ENCODE data around the gene CCDC88B.

The CCDC88B gene

DNA sequence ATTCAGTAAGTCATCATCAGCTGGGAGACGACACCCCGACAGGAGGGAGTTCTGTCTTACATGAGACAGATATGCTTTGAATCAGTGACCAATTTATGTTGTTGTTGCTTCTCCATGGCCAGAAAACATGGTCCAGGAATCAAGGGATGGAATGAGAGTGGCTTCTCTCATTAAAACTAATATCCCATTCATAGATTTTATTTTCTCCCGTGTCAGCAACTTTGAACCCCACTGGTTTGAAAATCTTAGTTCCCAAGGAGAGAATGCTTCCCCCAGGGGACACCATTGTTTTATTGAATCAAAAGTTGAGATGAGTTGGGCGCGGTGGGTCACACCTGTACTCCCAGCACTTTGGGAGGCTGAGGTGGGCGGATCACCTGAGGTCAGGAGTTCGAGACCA, 61.8 kb downstream of the CCDC88B start:
- Histone ChIP-seq H3K4me3 (ENCODE audit: low read length, poor library complexity, severe bottlenecking) (no peak overlapping the region), H3K4me1 (ENCODE audit: insufficient read depth, low read length, poor library complexity, severe bottlenecking) (no peaks in the 10 kb centered on the region), H3K9ac (ENCODE audit: low read depth, low read length, poor library complexity, severe bottlenecking) (no peak overlapping the region)

DNA sequence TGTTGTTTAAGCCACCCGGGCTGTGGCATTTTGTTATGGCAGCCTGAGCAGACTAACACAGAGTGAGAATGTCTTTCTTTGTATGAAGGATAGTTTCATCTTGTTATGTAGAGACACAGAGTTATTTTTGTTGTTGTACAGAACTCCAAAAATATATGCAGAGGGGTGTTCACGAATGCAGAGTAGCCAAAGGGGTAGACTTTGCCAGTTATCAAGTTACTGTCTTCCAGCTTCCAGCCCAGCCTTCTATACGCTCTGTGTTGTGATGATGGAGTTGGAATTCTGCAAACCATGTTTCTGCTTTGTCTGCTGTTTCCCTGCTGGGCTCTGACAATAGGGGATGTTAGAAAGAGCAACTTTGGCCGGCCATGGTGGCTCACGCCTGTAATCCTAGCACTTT, 63.1 kb downstream of the CCDC88B start:
- H4K20me1 ChIP-seq (ENCODE audit: insufficient read depth, low read length, poor library complexity, severe bottlenecking): no peaks in the 10 kb centered on the region
- no peaks in the 10 kb centered on the region for H3K79me2 ChIP-seq (ENCODE audit: insufficient read depth, low read length)
- no peaks in the 10 kb centered on the region for H3K27me3 ChIP-seq (ENCODE audit: insufficient read depth, low read length, poor library complexity, severe bottlenecking)
- TF ChIP-seq, protein P1, sequence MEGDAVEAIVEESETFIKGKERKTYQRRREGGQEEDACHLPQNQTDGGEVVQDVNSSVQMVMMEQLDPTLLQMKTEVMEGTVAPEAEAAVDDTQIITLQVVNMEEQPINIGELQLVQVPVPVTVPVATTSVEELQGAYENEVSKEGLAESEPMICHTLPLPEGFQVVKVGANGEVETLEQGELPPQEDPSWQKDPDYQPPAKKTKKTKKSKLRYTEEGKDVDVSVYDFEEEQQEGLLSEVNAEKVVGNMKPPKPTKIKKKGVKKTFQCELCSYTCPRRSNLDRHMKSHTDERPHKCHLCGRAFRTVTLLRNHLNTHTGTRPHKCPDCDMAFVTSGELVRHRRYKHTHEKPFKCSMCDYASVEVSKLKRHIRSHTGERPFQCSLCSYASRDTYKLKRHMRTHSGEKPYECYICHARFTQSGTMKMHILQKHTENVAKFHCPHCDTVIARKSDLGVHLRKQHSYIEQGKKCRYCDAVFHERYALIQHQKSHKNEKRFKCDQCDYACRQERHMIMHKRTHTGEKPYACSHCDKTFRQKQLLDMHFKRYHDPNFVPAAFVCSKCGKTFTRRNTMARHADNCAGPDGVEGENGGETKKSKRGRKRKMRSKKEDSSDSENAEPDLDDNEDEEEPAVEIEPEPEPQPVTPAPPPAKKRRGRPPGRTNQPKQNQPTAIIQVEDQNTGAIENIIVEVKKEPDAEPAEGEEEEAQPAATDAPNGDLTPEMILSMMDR (conservative IDR thresholded peaks at IDR 0.05; ENCODE audit: low read length): no peak
- no peak for TF ChIP-seq EZH2phosphoT487 (IDR thresholded peaks at IDR 0.05; ENCODE audit: borderline replicate concordance)
- H2AFZ ChIP-seq (ENCODE audit: low read length): no peak overlapping the region
- H3K4me1 ChIP-seq (ENCODE audit: insufficient read depth, low read length, poor library complexity, severe bottlenecking): no peaks in the 10 kb centered on the region
- no peaks in the 10 kb centered on the region for H3K9me3 ChIP-seq (ENCODE audit: insufficient read depth, low read depth, low read length)
- H3K9ac ChIP-seq (ENCODE audit: low read depth, low read length, poor library complexity, severe bottlenecking): no peak overlapping the region
- H3K9me2 ChIP-seq (replicated peaks; ENCODE audit: low read depth, low read length): no peaks in the 10 kb centered on the region
- H3K4me2 ChIP-seq (ENCODE audit: low read depth, low read length, poor library complexity, severe bottlenecking): no peak overlapping the region
- H3K36me3 ChIP-seq (ENCODE audit: insufficient read depth, low read length): no peaks in the 10 kb centered on the region
- no peaks in the 10 kb centered on the region for H3F3A ChIP-seq (ENCODE audit: low read depth)
- H3K4me3 ChIP-seq (ENCODE audit: low read length, poor library complexity, severe bottlenecking): no peak overlapping the region

More for the DNA sequence above, 61.8 kb downstream of the CCDC88B start:
- Histone ChIP-seq H3K4me2 (ENCODE audit: low read depth, low read length, poor library complexity, severe bottlenecking) (no peak overlapping the region), H2AFZ (ENCODE audit: low read length) (no peak overlapping the region), H4K20me1 (ENCODE audit: insufficient read depth, low read length, poor library complexity, severe bottlenecking) (no peaks in the 10 kb centered on the region), H3K9me2 (replicated peaks; ENCODE audit: low read depth, low read length) (no peaks in the 10 kb centered on the region), H3K79me2 (ENCODE audit: insufficient read depth, low read length) (no peaks in the 10 kb centered on the region), H3K36me3 (ENCODE audit: insufficient read depth, low read length) (no peaks in the 10 kb centered on the region), H3F3A (ENCODE audit: low read depth) (no peaks in the 10 kb centered on the region), H3K9me3 (ENCODE audit: insufficient read depth, low read depth, low read length) (no peaks in the 10 kb centered on the region), H3K27me3 (ENCODE audit: insufficient read depth, low read length, poor library complexity, severe bottlenecking) (no peaks in the 10 kb centered on the region)
- TF ChIP-seq, protein P1 (conservative IDR thresholded peaks at IDR 0.05; ENCODE audit: low read length): no peak
- no peak for TF ChIP-seq EZH2phosphoT487 (IDR thresholded peaks at IDR 0.05; ENCODE audit: borderline replicate concordance)

DNA sequence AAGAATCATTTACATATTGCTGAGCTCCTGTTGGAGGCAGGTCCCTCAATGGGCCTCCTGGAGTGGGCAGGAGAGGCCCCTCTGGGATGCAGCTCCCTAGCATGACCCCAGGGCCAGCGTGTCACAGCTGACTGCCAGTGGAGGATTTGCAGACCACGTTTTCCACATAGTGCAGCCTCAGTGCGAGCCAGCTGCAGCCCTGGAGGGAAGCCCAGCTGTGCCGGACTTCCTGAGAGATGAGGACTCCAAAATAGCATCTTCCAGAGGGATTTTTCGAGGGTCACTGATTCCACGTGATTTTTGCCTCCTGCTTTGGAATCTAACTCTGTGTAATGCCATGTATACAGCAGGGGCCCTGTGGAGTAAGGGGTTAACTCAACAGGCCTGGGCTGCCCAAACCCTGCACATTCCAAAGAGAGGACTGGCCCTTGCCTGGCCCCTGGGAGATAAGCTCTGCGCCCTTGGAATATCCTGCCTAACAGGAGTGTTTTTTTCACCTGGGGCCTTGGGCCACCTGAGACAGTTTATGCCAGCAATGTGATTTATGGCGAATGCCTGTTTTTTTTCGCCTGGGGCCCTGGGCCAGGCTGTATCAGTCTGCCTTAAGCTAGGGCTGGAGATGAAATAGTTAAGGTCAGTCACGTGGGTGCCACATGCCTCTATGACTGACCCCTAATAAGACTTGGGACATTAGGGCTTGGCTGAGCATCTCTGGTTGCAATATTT, 66.4 kb downstream of the CCDC88B start:
- H3F3A ChIP-seq (ENCODE audit: low read depth): no peaks in the 10 kb centered on the region
- H3K79me2 ChIP-seq (ENCODE audit: insufficient read depth, low read length): no peaks in the 10 kb centered on the region
- H3K9ac ChIP-seq (ENCODE audit: low read depth, low read length, poor library complexity, severe bottlenecking): no peak overlapping the region
- H3K36me3 ChIP-seq (ENCODE audit: insufficient read depth, low read length): no peaks in the 10 kb centered on the region
- no peaks in the 10 kb centered on the region for H3K27me3 ChIP-seq (ENCODE audit: insufficient read depth, low read length, poor library complexity, severe bottlenecking)
- H3K4me1 ChIP-seq (ENCODE audit: insufficient read depth, low read length, poor library complexity, severe bottlenecking): no peaks in the 10 kb centered on the region
- H3K9me3 ChIP-seq (ENCODE audit: insufficient read depth, low read depth, low read length): no peaks in the 10 kb centered on the region
- H4K20me1 ChIP-seq (ENCODE audit: insufficient read depth, low read length, poor library complexity, severe bottlenecking): no peaks in the 10 kb centered on the region
- H3K4me2 ChIP-seq (ENCODE audit: low read depth, low read length, poor library complexity, severe bottlenecking): no peak overlapping the region
- no peak for TF ChIP-seq EZH2phosphoT487 (IDR thresholded peaks at IDR 0.05; ENCODE audit: borderline replicate concordance)
- TF ChIP-seq, protein P1 (conservative IDR thresholded peaks at IDR 0.05; ENCODE audit: low read length): no peak
- no peaks in the 10 kb centered on the region for H3K9me2 ChIP-seq (replicated peaks; ENCODE audit: low read depth, low read length)
- H3K4me3 ChIP-seq (ENCODE audit: low read length, poor library complexity, severe bottlenecking): no peak overlapping the region
- H2AFZ ChIP-seq (ENCODE audit: low read length): no peak overlapping the region
